Fibroblast of skin of right quadriceps (primary cell): ENCODE data around the gene PPP1R13B.

Experiments
- DNase-seq: peaks from one replicate; pipeline ENCODE4 v3.0.0-alpha.2; 2013

PPP1R13B gene

GRCh38 chr14:103880348-103881267 is 33.2 kb upstream of the PPP1R13B start:
- DNase-seq = peak; percentile 69

- DNase-seq = no peak
Observed at GRCh38 chr14:103879570-103880347, 32.4 kb upstream of the PPP1R13B start.

DNA sequence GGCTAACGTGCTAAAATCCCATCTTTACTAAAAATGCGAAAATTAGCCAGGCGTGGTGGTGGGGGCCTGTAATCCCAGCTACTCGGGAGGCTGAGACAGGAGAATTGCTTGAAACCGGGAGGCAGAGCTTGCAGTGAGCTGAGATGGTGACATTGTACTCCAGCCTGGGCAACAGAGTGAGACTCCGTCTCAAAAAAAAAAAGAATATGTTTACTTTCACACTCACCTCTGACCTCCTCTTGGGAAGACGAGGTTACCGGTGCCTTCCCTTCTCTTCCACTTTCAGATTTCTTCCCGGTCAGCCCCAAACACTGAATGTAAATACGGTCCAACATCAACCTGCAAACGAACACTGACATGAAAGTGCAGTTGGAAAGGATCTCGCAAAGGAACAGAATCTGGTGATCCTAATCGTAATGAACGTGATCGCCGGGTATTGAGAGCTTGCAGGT is 31.8 kb upstream of the PPP1R13B start:
- no peak for DNase-seq

DNA sequence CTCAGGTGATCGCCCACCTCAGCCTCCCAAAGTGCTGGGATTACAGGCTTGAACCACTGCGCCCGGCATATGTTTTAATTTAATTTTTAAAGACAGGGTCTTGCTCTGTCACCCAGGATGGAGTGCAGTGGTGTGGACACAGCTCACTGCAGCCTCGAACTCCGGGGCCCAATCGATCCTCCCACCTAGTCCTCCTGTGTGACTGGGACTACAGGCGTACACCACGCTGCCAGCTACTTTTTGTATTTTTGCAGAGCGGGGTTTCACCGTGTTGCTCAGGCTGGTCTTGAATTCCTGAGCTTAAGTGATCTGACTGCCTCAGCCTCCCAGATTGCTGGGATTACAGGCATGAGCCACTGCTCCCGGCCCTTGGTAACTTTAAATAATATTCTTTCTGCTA is 30.8 kb upstream of the PPP1R13B start:
- DNase-seq = no peak

DNA sequence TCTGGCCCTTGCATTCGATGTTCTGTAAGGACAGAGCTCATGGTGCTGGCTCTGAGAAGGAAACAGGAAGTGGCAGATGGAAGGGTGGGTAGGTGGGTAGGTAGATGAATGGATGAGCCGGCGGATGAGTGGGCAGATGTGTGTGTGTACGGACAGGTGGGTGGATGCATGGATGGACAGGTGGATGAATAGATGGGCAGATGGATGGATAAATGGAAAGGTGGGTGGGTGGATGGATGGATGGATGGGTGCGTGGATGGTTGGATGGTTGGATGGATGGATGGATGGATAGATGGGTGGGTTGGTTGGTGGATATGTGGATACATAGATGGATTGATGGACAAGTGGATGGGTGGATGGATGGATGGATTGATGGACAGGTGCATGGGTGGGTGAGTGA is 27.6 kb upstream of the PPP1R13B start:
- DNase-seq = no peak

- no peak for DNase-seq
Observed at GRCh38 chr14:103872481-103873113, 25.2 kb upstream of the PPP1R13B start.

DNA sequence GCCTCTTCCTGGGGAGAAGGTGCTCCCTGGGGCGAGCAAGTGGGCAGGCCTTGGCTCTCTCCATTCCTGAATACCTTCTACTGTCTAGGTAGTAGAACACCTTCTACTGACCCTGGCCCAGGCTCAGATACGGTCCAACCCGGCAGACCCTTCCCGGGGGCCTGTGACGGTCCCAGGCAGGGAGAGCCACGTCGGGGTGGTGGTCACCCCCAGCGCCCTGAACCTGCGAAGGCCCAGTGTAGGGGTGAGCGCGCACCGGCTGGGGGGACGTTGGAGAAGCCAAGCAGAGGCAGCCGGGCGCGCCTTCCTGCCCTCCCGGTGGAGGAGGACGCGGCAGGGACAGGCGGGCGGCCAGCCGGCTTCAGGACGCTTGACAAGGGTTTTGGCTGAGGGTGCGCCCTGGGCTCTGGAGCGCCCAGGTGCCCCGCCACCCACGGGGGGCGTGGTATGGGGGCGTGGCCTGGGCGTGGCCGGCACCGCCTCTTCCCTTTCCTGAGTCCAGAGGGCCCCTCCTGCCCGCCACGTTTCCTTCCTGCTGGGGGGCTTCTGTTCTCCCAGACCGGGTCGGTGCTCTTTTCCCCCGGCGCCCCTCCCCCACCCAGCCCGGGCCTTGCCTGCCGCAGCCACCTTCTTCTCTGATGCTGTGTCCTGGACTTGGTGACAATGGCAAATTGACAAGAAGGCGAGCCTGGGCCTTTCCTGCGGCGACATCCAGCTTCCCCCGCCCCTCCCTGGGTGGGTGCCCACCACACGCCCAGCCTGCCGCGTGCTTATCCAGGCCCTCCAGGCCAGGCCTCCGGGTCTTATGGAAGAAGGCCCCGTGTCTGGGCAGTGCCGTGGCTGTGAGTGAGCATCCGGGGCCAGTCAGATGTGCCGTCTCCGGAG is 24.5 kb upstream of the PPP1R13B start:
- peak; percentile 21 for DNase-seq

DNA sequence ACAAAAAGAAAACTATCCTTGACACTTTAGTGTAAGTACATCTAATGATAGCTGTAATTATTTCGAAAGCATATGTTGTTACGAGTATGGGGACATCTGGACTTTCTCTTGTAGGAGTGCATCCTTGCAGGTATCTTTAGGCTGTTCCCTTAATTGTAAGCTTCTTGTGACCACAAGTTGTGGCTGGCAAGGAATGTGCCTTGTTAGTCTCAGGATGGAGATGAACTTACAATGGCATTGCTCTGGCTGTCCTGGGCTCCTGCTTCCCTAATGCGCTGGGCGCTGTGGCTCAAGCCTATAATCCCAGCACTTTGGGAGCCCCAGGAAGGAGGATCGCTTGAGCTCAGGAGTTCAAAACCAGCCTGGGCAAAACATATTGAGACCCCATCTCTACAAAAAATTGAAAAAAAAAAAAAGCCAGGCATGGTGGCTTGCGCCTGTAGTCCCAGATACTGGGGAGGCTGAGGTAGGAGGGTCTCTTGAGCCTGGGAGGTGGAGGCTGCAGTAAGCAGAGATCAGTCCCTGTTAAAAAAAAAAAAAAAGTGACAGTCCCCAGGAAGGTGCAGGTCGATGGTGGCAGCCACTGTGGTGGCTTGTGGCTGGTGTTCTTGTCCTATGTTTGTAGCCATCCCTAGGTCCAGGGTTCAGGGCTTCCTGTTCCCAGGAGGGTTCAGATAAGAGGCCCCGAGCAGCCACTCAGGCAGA is 23.7 kb upstream of the PPP1R13B start:
- no peak for DNase-seq

DNA sequence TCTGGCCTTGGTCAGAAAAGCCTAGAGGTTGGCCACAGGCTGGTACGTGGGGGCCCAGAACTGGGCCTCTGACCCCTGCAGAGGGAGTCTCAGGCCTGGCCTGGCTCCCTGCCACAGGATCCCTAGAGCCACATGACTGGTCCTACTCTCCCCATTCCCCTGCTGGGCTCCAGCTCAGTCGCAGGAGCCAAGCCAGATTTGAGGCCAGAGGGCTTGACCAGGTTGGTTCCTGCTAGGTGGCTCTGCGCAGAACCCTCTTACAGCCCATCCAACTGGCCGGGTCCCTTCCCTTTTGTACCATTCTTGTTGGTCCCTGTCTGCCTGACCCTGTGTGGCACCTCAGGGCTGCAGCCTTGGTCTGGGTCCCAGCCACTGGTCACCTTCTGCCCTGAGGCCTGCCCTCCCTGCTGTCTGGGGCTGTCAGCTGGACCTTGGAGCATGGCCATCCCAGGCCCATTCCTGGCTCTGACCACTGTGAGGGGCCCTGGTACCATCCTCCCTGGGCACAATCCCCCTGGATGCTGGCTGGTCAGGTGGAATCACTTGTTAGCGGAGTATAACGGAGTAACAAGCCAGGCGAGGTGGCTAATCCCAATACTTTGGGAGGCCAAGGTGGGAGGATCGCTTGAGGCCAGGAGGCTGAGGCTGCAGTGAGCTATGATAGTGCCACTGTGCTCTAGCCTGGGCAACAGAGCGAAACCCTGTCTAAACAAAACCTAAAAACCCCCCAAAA is 22.9 kb upstream of the PPP1R13B start:
- no peak for DNase-seq

DNA sequence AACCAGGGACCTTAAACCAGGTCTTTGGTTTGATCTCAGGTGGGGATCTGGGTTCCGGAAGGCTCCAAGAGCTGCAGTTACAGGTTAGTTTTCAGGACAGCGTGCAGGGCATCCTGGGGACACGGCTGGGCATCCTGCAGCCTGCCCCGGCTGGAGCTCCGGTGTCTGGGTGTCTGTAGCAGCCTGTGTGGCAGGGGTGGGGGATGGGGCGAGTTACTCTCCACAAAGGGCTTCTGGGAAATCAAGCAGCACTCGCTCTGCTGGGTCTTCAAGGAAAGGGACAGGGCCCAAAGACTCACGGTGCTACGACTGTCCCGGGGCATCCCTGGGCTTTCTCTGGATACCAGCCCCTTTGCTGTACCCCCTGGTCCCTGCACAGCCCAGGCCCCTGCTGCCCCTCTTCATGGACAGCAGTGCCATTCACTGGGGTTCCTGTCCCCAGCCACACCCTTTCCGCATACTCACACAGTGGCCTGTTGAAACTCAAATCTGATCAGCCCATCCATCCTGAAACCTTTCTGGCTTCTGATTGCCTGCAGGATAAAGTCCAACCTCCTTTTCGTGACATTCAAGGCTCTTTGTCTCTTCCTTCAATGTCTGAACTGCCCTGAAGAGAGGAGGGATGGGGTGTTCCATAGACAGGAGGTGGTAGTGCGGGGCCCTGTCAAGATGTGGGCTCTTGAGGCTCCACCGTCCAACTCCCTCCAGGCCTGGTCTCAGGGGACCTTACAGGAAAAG is 22.2 kb upstream of the PPP1R13B start:
- no peak for DNase-seq

DNA sequence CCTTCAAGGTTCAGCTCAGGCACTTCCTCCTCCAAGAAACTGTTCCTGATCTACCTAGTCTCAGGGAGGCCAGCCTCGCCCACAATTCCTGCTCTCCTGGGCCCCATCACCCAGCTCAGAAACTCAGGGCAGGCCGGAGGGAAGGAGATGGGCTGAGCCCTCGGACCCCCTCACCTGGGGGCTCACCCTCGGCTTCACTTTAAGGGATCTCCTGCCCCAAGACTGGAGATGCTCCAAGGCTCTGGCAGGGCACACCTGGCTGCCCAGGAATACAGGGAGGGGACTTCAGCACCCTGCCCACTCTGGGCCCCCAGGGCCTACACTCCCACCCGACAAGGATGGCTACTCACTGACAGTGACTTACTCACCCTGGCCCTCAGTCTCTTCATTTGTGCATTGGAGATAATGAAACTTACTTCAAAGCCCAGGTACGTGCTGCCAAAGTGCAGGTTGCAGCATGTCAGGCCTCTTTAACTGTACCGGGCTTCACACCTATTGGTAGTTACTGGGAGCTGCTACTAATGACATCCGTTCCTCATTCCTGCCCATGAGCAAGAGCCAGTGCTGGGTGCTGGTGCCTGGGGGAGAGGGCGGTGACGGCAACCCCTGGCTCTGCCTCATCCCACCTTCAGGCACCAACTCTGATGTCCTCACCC is 21.0 kb upstream of the PPP1R13B start:
- DNase-seq = no peak

GRCh38 chr14:103867523-103867953 is 20.2 kb upstream of the PPP1R13B start:
- no peak for DNase-seq

GRCh38 chr14:103867020-103867419 is 19.6 kb upstream of the PPP1R13B start:
- DNase-seq = no peak

DNA sequence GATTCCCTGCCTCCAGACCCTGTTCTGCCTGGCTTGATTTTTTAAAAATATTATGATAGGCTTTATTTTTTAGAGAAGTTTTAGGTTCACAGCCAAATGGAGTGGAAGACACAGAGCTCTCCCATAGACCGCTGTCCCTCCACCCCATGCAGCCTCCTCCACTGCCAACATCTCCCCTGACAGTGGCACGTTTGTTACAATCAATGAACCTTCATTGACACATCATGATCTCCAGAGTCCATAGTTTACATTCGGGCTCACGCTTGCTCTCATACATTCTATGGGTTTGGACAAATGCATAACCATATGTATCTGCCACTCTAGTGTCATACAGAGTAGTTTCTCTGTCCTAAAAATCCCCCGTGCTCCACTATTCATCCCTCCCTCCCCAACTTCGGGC is 15.9 kb upstream of the PPP1R13B start:
- no peak for DNase-seq

DNA sequence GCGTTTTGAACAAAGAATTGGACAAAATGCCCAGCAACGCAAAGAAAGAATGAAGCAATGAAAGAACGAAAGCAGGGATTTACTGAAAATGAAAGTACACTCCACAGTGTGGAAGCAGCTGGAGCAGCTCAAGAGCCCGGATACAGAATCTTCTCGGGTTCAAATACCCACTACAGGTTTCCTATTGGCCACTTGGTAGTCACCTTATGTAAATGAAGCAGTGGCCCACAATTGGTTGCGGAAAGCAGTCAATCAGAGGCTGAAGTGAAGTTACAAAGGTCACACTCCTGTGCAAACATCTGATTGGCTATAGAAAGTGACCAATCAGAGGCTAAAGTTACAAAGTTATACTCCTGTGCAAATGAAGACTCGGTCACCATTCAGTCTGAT is 15.0 kb upstream of the PPP1R13B start:
- DNase-seq = no peak

GRCh38 chr14:103861413-103862392 is 14.3 kb upstream of the PPP1R13B start:
- no peak for DNase-seq

GRCh38 chr14:103859416-103860202 is 12.2 kb upstream of the PPP1R13B start:
- no peak for DNase-seq
